Mesenteric fat pad (tissue), 1 donor: Measurements from ENCODE around the gene SPHK2. TPM values are rescaled to one million over a fixed set of nuclear protein-coding genes. Genes with fewer than 3 reads are reported as not detected.
A peak's percentile ranks its signal among the peaks of the same experiment; 100 is the strongest.
"Not testable (repeated sequence)": the region's sequence is repeated elsewhere in the genome, so short reads cannot be mapped to it uniquely, and the experiment has no call there.

ENCODE experiments used
- DNase-seq: peaks from one replicate; pipeline ENCODE4 v3.0.0-alpha.2; 2020; ENCODE audit warnings: low spot score
- long read RNA-seq: library from polyadenylated mRNA; unstranded; transcript quantifications from one replicate; pipeline ENCODE4 v2.0.0, GENCODE V29; 2020
- total RNA-seq: library from RNA; stranded (reverse); fragmentation: NEBNext Ultra II Directional; extraction: Animal tissue kit (Norgen Biotek cat#: 25700); gene quantifications from one replicate; pipeline ENCODE4 v1.2.1, GENCODE V29; 2021
- donor health status: DM: yes; HTN: yes; CAD: no.

The SPHK2 gene, protein sequence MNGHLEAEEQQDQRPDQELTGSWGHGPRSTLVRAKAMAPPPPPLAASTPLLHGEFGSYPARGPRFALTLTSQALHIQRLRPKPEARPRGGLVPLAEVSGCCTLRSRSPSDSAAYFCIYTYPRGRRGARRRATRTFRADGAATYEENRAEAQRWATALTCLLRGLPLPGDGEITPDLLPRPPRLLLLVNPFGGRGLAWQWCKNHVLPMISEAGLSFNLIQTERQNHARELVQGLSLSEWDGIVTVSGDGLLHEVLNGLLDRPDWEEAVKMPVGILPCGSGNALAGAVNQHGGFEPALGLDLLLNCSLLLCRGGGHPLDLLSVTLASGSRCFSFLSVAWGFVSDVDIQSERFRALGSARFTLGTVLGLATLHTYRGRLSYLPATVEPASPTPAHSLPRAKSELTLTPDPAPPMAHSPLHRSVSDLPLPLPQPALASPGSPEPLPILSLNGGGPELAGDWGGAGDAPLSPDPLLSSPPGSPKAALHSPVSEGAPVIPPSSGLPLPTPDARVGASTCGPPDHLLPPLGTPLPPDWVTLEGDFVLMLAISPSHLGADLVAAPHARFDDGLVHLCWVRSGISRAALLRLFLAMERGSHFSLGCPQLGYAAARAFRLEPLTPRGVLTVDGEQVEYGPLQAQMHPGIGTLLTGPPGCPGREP
- total RNA-seq = 14.0 TPM
- long read RNA-seq, partial matches to known transcripts = 9 of 22 reads
- long read RNA-seq, other reads (novel, unspliced or antisense) = 8 of 22 reads

DNA sequence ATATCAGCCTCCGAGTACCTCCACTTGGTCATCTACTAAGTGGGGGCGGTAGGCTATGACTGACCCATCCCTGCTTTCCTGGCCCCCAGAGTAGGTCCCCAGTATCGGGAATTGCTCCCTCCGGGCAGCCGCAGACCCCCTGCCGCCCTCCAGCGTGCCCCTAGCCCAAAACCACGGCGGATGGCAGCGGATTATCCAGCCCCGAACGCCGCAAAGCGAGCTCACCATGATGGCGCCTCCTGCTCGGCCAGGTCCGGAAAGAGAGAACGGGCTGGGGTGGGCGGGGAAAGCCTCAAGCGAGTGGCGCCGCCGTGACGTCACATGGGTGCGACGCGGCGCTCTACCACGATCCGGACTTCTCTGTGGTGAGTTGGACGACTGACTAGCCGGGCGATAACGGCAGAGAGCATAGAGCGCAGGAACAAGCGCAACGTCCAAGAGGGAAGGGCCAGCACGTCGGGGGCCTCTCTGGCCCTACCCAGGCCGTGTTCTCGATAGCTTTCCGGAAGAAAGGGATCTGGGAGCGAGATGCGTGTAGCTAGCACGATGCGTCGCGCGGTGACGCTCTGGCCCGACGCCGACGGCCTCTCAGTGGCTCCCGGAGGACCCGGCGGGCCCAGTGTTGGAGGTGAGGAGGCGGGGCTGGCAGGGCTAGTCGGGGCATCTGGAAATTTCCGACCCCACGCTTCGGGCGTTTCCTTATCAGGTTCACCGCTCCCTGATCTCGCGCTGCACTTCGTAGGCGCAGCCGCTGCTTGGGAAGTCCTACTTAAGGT, at the start of gene SPHK2, which contains the start of gene RPL18:
TSS of gene SPHK2 (plus strand) at position 591 of the 776 bp plus-strand sequence. CDS start 1,009 bp downstream, outside the sequence.
TSS of gene RPL18 (minus strand) at position 263 of the 776 bp plus-strand sequence. CDS start at position 228, 35 bp downstream.
- DNase-seq = peak; percentile 99

DNA sequence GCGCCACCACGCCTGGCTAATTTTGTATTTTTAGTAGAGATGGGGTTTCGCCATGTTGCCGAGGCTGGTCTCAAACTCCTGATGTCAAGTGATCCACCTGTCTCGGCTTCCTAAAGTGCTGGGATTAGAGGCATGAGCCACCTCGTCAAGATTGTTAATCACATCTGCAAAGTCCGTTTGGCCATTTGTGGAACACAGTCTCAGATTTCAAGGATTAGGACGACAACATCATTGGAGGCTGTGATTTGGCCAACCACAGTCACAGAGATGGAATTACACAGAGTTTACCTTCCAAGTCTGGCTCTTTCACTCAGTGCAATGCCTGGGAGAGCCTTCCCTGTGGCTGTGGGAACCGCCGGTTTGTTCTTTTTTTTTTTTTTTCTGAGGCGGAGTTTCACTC, 49.5 kb upstream of the SPHK2 start:
- DNase-seq = no peak

GRCh38 chr19:48571378-48572162, 47.7 kb upstream of the SPHK2 start:
- DNase-seq = no peak

DNA sequence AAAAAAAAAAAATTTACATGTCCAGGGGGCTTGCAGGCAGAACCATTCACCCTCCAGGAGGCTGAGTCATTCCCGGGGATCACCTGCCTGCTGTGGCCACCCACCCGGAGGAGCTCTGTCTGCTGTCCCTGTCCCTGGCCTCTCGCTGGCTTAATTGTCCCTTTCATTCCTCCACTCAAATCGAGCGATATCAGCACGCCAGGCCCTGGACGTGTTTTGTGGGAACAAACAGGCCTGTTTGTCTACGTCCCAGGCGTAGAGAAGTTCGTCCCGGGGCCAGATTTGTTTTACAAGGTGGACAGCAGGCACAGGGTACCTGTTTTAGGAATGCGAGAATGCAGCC, 46.2 kb upstream of the SPHK2 start:
- no peak for DNase-seq

GRCh38 chr19:48575931-48576622, 43.2 kb upstream of the SPHK2 start:
- DNase-seq = no peak

GRCh38 chr19:48577908-48578307, 41.4 kb upstream of the SPHK2 start:
- not testable (repeated sequence) for DNase-seq

- no peak for DNase-seq
Observed at GRCh38 chr19:48578891-48579290, 40.4 kb upstream of the SPHK2 start.

- DNase-seq = no peak
Observed at GRCh38 chr19:48582168-48582567, 37.1 kb upstream of the SPHK2 start.

DNA sequence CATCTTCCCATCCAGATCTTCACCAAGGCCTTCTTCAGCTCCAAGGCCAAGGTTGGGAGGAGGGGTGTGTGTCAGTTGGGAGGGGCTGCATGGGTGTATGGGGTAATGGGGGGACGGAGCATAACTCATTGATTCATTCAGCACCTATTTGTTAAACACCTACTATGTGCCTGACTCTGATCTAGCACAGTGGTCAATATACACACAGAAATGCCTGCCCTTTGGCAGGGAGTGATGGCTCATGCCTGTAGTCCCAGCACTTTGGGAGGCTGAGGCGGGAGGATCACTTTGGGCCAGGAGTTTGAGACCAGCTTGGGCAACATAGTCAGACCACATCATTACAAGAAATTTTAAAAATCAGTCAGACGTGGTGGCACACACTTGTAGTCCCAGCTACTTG, 31.9 kb upstream of the SPHK2 start:
- DNase-seq = no peak

DNA sequence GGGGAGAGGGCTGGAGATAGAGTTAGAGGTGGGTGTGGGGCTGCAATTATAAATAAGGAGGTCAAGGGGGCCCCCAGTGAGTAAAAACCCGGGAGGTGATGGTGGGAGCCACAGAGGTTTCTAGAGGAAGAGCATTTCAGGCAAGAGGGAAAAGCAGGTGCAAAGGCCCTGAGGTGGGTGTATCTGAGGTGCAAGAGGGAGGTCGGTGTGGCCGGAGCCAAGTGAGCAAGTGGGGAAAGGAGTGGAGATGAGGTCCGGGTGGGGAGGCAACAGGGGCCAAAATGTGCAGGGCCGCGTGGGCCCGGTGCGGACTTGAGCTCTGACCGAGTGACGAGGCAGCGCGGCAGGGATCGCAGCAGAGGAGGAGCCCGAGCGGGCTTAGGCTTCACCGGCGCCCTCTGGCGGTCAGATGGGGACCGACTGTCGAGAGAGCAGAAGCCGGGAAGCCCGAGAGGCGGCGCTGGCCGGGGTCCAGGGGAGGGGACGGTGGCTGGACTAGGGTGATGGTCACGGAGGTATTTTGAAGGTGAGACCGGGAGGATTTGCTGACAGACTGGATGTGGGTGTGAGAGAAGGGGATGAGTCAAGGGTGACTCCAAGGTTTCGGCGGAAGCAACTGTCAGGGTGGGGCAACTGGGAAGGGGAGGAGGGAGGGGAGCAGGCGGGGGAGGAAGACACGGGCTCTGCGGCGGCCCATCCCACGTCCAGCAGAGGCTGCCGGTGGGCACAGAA, 30.5 kb upstream of the SPHK2 start:
- peak; percentile 96 for DNase-seq

- no peak for DNase-seq
Observed at GRCh38 chr19:48591021-48591420, 28.3 kb upstream of the SPHK2 start.

DNA sequence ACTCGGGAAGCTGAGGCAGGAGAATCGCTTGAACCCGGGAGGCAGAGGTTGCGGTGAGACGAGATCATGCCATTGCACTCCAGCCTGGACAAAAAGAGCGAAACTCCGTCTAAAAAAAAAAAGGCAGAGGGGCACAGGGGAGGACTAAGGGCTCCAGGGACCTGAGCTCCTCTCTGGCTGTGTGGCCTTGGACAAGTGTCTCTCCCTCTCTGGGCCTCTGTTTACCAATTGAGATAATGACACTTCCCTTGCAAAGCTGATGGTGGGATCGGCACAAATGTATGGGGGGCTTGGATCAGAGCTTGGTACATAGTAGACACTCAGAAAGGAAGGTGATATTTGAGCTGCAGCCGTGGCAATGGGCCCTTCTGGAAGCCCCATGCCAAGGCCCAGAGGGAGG, 24.1 kb upstream of the SPHK2 start:
- DNase-seq = no peak

DNA sequence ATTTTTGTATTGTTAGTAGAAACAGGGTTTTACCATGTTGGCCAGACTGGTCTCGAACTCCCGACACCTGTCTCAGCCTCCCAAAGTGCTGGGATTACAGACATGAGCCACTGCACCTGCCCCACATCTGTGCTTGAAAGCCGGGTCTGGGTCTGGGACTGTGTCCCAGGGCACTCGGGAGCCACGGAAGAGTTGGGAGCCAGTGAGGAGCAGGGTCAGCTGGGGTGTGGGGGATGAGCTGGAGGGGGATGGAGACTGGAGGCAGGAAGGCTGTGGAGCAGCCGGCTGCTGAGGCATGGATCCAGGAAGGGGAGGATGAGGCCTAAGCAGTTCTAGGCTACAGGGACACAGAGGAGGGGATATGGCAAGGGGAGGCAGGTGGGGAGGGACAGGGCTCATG, 23.5 kb upstream of the SPHK2 start:
- no peak for DNase-seq

DNA sequence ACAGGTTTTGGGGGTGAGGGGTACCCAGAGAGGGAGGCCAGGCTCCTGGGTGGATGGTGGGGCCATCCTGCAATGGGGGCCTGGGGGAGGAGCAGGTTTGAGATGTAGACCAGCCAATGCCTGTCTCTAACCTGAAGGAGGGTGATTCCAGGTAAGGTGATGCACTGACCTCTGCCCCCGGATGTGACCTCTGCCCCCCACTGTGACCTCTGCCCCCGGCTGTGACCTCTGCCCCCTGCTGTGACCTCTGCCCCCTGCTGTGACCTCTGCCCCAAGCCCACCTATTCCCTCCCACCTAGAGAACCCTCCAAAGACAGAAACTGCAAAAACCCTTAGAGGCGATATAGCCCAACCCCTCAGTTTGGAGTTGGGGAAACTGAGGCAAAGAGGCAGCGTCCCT, 23.1 kb upstream of the SPHK2 start:
- no peak for DNase-seq

DNA sequence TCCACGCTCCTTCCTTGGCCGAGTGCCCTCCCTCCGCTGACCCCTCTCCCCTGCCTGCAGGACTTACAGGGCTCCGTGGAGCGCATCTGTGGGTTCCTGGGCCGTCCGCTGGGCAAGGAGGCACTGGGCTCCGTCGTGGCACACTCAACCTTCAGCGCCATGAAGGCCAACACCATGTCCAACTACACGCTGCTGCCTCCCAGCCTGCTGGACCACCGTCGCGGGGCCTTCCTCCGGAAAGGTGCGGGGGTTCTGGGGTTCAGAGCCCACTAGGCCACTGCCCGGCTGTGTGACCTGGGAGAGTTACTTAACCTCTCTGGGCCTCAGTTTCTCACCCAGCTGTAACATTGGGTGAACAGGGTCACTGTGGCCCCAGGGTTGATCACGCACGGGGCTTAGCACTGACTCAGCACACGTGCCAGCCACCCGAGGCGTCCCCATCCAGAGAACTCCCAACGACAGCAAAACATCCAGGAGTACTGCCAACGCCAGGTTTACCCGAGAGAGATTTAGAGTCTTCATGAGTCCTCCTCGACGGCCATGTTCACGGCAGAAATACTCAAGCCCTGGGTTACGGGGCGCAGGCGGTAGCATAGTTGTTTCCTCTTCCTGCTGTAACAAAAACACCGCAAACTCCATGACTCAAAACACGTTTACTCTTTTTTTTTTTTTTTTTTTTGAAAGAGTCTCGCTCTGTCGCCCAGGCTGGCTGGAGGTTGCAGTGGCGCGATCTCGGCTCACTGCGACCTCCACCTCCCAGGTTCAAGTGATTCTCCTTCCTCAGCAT, 22.4 kb upstream of the SPHK2 start:
- DNase-seq = no peak

GRCh38 chr19:48598996-48599700, 20.2 kb upstream of the SPHK2 start:
- no peak for DNase-seq

GRCh38 chr19:48600679-48601417, 18.5 kb upstream of the SPHK2 start:
- no peak for DNase-seq
